ENCODE data around the gene HDHD2.

Gene HDHD2

DNA sequence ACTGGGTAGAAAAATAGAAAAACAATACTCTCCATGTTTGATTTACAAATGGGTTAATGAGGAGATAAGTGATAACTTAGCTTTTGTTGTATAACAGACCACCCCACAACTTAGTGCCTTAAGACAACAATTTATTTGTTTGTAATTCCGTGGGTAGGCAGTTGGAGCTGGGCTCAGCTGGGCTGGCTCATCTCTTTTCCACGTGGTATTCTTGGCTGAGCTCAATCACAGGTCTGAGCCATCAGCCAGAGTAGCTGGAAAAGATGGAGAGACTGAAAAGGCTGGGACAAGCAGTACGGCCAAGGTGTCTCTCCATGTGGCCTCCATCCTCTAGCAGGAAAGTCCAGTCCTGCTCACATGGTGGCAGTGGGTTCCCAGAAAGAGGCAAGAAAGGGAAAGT lies 82.7 kb downstream of the HDHD2 start:
- Histone ChIP-seq H3K4me3 (ENCODE audit: low read length) (no peak overlapping the region), H3K79me2 (ENCODE audit: low read length) (no peaks in the 10 kb centered on the region), H4K20me1 (ENCODE audit: insufficient read depth, low read length) (no peaks in the 10 kb centered on the region), H3F3A (ENCODE audit: insufficient read depth, low read length) (no peaks in the 10 kb centered on the region), H3K27ac (ENCODE audit: low read length) (no peak overlapping the region), H3K4me1 (ENCODE audit: low read length) (no peaks in the 10 kb centered on the region), H3K9me2 (replicated peaks; ENCODE audit: insufficient read depth, low read length) (no peaks in the 10 kb centered on the region), H2AFZ (ENCODE audit: low read length) (no peak overlapping the region), H3K36me3 (replicated peaks; ENCODE audit: insufficient read depth, low read length) (no peaks in the 10 kb centered on the region), H3K9ac (ENCODE audit: low read length) (no peak overlapping the region), H3K27me3 (replicated peaks; ENCODE audit: insufficient read depth, low read length) (no peaks in the 10 kb centered on the region), H3K9me3 (replicated peaks; ENCODE audit: insufficient read depth, low read length) (no peaks in the 10 kb centered on the region), H3K4me2 (ENCODE audit: low read depth, low read length) (no peak overlapping the region)
- TF ChIP-seq, protein P1, sequence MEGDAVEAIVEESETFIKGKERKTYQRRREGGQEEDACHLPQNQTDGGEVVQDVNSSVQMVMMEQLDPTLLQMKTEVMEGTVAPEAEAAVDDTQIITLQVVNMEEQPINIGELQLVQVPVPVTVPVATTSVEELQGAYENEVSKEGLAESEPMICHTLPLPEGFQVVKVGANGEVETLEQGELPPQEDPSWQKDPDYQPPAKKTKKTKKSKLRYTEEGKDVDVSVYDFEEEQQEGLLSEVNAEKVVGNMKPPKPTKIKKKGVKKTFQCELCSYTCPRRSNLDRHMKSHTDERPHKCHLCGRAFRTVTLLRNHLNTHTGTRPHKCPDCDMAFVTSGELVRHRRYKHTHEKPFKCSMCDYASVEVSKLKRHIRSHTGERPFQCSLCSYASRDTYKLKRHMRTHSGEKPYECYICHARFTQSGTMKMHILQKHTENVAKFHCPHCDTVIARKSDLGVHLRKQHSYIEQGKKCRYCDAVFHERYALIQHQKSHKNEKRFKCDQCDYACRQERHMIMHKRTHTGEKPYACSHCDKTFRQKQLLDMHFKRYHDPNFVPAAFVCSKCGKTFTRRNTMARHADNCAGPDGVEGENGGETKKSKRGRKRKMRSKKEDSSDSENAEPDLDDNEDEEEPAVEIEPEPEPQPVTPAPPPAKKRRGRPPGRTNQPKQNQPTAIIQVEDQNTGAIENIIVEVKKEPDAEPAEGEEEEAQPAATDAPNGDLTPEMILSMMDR (IDR thresholded peaks at IDR 0.05; ENCODE audit: low read length) = no peak
- no peak for TF ChIP-seq EZH2phosphoT487 (IDR thresholded peaks at IDR 0.05; ENCODE audit: low read length)
- TF ChIP-seq EZH2 (optimal IDR thresholded peaks at IDR 0.05; ENCODE audit: low read depth, low read length) = no peak
- no peak for DNase-seq

DNA sequence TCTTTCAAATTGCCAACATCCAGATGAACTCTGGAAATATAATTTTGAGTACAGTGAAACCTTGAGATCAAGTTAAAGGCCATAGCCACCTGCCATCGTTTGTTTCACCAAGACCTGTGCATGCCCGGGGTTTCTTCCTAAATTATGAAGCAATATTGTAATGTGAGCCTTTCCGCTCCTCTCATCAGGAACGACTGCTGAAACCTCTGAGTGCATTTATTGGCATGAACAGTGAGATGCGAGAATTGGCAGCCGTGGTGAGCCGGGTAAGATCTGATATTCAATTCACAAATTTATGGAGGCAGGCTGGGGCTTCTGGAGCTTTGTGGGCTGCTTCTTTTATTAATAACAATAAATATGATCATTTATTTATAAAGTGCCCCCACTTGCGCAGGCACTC lies 87.2 kb downstream of the HDHD2 start:
- Histone ChIP-seq H3K4me2 (ENCODE audit: low read depth, low read length) (no peak overlapping the region), H3K79me2 (ENCODE audit: low read length) (no peaks in the 10 kb centered on the region), H3K4me3 (ENCODE audit: low read length) (no peak overlapping the region), H3K4me1 (ENCODE audit: low read length) (no peaks in the 10 kb centered on the region), H2AFZ (ENCODE audit: low read length) (no peak overlapping the region), H3K9me3 (replicated peaks; ENCODE audit: insufficient read depth, low read length) (no peaks in the 10 kb centered on the region), H3K36me3 (replicated peaks; ENCODE audit: insufficient read depth, low read length) (no peaks in the 10 kb centered on the region), H3K27me3 (replicated peaks; ENCODE audit: insufficient read depth, low read length) (no peaks in the 10 kb centered on the region), H3K9ac (ENCODE audit: low read length) (no peak overlapping the region), H3K27ac (ENCODE audit: low read length) (no peak overlapping the region), H3F3A (ENCODE audit: insufficient read depth, low read length) (no peaks in the 10 kb centered on the region), H3K9me2 (replicated peaks; ENCODE audit: insufficient read depth, low read length) (no peaks in the 10 kb centered on the region), H4K20me1 (ENCODE audit: insufficient read depth, low read length) (no peaks in the 10 kb centered on the region)
- TF ChIP-seq EZH2phosphoT487 (IDR thresholded peaks at IDR 0.05; ENCODE audit: low read length) (no peak), EZH2 (optimal IDR thresholded peaks at IDR 0.05; ENCODE audit: low read depth, low read length) (no peak)
- TF ChIP-seq, protein P1 (IDR thresholded peaks at IDR 0.05; ENCODE audit: low read length) = no peak
- no peak for DNase-seq

DNA sequence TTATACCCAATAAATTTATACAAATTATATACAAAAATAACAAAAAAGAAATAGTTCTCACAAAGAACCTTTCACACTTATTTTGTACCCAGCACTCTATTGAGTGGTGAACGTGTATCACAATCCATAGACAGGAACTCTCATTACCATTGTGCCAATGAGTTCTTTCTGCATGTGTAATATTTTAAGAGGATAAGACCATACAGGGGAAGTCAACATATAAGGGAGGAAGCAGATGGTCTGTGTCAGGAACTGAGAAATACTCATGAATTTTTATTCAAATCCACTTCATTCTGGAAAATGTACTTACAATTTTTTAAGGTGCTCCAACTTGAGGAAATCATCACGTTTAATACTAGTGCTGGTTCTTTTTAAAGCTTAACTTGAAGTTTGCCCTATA lies 87.8 kb downstream of the HDHD2 start:
- Histone ChIP-seq H3K9me2 (replicated peaks; ENCODE audit: insufficient read depth, low read length) (no peaks in the 10 kb centered on the region), H3F3A (ENCODE audit: insufficient read depth, low read length) (no peaks in the 10 kb centered on the region), H3K4me2 (ENCODE audit: low read depth, low read length) (no peak overlapping the region), H3K4me3 (ENCODE audit: low read length) (no peak overlapping the region), H3K9ac (ENCODE audit: low read length) (no peak overlapping the region), H3K9me3 (replicated peaks; ENCODE audit: insufficient read depth, low read length) (no peaks in the 10 kb centered on the region), H4K20me1 (ENCODE audit: insufficient read depth, low read length) (no peaks in the 10 kb centered on the region), H3K27me3 (replicated peaks; ENCODE audit: insufficient read depth, low read length) (no peaks in the 10 kb centered on the region), H3K79me2 (ENCODE audit: low read length) (no peaks in the 10 kb centered on the region), H2AFZ (ENCODE audit: low read length) (no peak overlapping the region), H3K36me3 (replicated peaks; ENCODE audit: insufficient read depth, low read length) (no peaks in the 10 kb centered on the region), H3K27ac (ENCODE audit: low read length) (no peak overlapping the region), H3K4me1 (ENCODE audit: low read length) (no peaks in the 10 kb centered on the region)
- no peak for DNase-seq
- TF ChIP-seq EZH2 (optimal IDR thresholded peaks at IDR 0.05; ENCODE audit: low read depth, low read length) (no peak), EZH2phosphoT487 (IDR thresholded peaks at IDR 0.05; ENCODE audit: low read length) (no peak)
- TF ChIP-seq, protein P1 (IDR thresholded peaks at IDR 0.05; ENCODE audit: low read length) = no peak

Data from MM.1S (cell line).